Memory B cell (primary cell): Measurements from ENCODE around the gene DNAJB4.
"Not testable (repeated sequence)": the region's sequence is repeated elsewhere in the genome, so short reads cannot be mapped to it uniquely, and the experiment has no call there.

Experiments
- ATAC-seq: fragments of 150-1000 bp; cut with Tn5 transposase; 2 replicates; pipeline ENCODE4 v1.10.0; 2021; ENCODE audit warnings: low read depth, mild to moderate bottlenecking, moderate library complexity
- DNase-seq, 2 donors: peaks; one replicate each; pipeline ENCODE4 v3.0.0; 2022; ENCODE audit warnings: low spot score in 2 of 2
- H3K27ac Mint-ChIP-seq: one replicate; pipeline ENCODE4 v1.8.0; 2022; ENCODE audit warnings: mild to moderate bottlenecking, moderate library complexity, mixed read lengths
- H3K27me3 Mint-ChIP-seq: one replicate; pipeline ENCODE4 v1.8.0; 2022; ENCODE audit warnings: mixed read lengths
- H3K36me3 Mint-ChIP-seq: one replicate; pipeline ENCODE4 v1.8.0; 2022; ENCODE audit warnings: mild to moderate bottlenecking, mixed read lengths
- H3K4me1 Mint-ChIP-seq: one replicate; pipeline ENCODE4 v1.8.0; 2022; ENCODE audit warnings: mixed read lengths
- H3K4me3 Mint-ChIP-seq: one replicate; pipeline ENCODE4 v1.8.0; 2022; ENCODE audit warnings: mild to moderate bottlenecking, moderate library complexity, mixed read lengths
- H3K9me3 Mint-ChIP-seq: one replicate; pipeline ENCODE4 v1.8.0; 2022; ENCODE audit warnings: mixed read lengths

Gene DNAJB4

DNA sequence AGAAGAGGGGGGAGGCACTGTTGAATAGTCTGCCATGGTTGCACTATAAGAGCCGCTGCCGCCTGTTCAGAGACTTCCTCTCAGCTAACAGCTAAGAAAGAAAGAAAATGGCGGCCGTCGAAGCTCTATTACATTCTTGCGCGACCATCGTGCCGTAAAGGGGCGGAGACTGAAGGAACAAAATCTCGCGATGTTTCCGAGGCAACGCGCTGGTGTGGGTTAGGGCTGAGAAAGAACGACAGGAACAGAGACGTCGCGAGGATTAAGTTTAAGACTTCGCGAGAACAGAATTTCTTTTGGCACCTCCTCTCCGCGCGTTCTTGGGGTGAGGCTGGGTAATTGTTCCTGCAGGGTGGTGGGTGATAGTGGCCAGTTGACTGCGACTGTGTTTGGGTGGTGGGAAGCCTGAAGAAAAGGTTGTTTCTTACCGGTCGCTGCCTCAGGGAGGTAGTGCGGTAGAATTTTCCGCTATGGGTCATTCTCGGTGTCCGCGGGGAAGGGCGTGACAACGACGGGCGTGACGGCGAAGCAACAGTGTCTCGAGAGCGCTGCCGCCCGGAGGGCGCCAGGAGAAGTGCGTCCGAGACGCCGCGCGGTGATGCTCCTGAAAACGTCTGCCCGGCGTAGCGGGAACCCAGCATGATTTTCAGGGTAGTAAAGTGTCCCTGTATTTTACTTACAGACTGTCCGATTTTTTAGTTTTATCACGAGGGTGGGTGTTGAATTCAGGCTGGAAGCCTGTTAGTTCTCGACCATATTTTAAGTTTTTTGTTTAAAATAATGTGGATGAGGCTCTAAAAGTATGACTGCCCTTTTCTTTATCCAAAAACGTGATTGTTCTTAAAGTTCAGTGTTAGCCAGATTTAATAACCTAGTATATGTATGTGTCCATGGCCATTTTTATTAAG, 25.5 kb upstream of the DNAJB4 start, which contains the start of gene FUBP1:
Gene FUBP1, minus strand, starts transcription at position 104 of the 908 bp plus-strand sequence. Its CDS starts 68 bp downstream, at position 36.
- Mint-ChIP-seq H3K36me3 (peaks cover 8% of the 10 kb centered on the region), H3K27ac (no peak within 1 kb of the TSS), H3K4me3 (no peak within 1 kb of the TSS), H3K9me3 (no peaks in the 10 kb centered on the region), H3K4me1 (peaks cover 10% of the 10 kb centered on the region), H3K27me3 (no peaks in the 10 kb centered on the region)
- peak; percentile 72 for ATAC-seq
- DNase-seq = peak; percentile 89 to 97

DNA sequence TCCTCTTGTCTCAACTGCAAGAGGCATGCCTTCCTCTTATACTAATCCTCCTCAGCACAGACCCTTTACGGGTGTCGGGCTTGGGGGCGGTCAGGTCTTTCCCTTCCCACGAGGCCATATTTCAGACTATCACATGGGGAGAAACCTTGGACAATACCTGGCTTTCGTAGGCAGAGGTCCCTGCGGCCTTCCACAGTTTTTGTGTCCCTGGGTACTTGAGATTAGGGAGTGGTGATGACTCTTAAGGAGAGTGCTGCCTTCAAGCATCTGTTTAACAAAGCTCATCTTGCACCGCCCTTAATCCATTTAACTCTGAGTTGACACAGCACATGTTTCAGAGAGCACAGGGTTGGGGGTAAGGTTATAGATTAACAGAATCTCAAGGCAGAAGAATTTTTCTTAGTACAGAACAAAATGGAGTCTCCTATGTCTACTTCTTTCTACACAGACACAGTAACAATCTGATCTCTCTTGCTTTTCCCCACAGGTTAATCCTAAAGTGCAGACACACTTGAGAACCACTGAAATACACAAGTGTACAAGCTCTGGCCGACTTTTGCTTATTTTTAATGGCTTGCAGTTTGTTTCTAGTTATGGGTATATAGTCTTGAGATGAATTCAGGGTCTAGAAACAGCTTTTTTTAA, 21.3 kb upstream of the DNAJB4 start:
- H3K9me3 Mint-ChIP-seq, H3K4me3 Mint-ChIP-seq, ATAC-seq, DNase-seq, H3K27me3 Mint-ChIP-seq, H3K27ac Mint-ChIP-seq, H3K36me3 Mint-ChIP-seq, H3K4me1 Mint-ChIP-seq: not testable (repeated sequence)

DNA sequence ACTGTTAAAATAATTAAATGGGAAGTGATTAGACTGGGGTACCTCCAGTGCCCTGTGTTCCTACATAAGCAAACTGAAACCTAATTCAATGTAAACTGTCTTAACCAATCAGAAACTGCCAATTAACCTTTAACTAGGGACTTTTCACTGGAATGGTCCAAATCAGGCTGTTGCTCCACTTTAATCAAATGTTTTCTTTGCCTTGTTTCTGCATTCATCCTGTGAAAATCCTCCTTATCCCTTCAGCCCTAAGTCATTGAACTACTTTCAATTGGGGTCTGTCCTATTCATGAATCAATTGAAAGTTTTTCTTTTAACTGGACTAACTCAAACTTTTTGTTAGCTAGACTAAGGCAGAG, 20.8 kb upstream of the DNAJB4 start:
- Mint-ChIP-seq H3K9me3 (no peaks in the 10 kb centered on the region), H3K27ac (no peak overlapping the region), H3K27me3 (no peaks in the 10 kb centered on the region), H3K36me3 (peaks cover 5% of the 10 kb centered on the region), H3K4me1 (peaks cover 11% of the 10 kb centered on the region), H3K4me3 (no peak overlapping the region)
- ATAC-seq = no peak
- no peak for DNase-seq

DNA sequence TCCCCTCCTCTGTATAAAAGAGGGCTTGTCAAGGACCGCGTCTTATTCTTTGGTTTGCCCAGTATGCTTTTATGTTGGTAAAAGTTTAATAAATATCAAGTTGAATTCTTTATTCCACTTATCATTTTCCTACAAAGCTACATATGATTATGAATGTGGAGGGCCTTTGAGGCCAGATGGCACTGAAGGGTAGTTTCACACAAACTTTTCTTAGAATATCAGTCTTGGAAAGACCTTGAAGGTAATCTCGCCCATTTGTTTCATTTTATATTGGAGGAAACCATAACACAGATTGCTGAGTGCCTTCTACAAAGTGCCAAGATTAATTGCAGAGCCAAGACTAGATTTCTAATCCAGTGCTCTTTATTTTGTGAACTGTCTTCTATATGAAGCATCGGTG, 20.1 kb upstream of the DNAJB4 start:
- H3K27ac Mint-ChIP-seq = no peak overlapping the region
- H3K4me1 Mint-ChIP-seq = peaks cover 12% of the 10 kb centered on the region

DNA sequence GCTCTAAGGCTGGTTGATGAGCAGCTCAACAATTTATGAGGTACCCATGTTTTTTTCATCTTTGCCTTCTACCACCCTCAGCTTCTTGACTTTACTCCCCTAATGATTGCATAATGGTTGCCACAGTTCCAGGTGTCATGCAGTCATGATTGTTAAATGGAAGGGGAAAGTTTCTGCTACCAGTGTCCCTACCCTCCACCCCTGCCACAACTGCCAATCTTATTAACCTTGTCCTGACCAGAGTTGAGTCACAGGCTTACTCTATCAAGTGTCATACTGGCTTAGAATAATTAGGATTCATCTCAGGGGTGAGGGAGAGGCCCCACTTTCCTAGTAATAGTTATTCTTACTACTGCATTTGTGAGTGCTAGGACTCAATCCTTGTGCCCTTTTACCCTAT, 17.9 kb upstream of the DNAJB4 start:
- Mint-ChIP-seq H3K4me3 (no peak overlapping the region), H3K27me3 (no peaks in the 10 kb centered on the region), H3K9me3 (no peaks in the 10 kb centered on the region), H3K36me3 (peaks cover 5% of the 10 kb centered on the region), H3K4me1 (peaks cover 16% of the 10 kb centered on the region), H3K27ac (no peak overlapping the region)
- ATAC-seq (no peak), DNase-seq (no peak)

More for the DNA sequence above, 20.1 kb upstream of the DNAJB4 start:
- Mint-ChIP-seq H3K9me3 (no peaks in the 10 kb centered on the region), H3K36me3 (peaks cover 5% of the 10 kb centered on the region), H3K4me3 (no peak overlapping the region), H3K27me3 (no peaks in the 10 kb centered on the region)
- ATAC-seq = no peak
- DNase-seq = no peak

DNA sequence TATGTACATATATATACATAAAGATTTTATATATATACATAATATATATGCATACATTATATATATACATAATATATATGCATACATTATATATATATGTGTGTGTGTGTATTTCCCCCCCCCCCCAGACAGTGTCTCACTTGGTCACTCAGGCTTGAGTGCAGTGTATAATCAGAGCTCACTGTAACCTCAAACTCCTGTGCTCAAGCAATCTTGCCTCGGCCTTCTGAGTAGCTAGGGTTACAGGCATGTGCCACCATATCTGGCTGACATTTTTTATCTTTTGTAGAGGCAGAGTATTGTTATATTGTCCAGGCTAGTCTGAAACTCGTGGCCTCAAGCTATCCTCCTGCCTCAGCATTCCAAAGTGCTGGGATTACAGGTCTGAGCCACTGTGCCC, 16.8 kb upstream of the DNAJB4 start:
- Mint-ChIP-seq H3K4me3 (no peak overlapping the region), H3K36me3 (peaks cover 5% of the 10 kb centered on the region), H3K27ac (peak overlapping the region; percentile 10), H3K27me3 (no peaks in the 10 kb centered on the region), H3K9me3 (no peaks in the 10 kb centered on the region), H3K4me1 (peaks cover 16% of the 10 kb centered on the region)
- DNase-seq (no peak), ATAC-seq (no peak)

DNA sequence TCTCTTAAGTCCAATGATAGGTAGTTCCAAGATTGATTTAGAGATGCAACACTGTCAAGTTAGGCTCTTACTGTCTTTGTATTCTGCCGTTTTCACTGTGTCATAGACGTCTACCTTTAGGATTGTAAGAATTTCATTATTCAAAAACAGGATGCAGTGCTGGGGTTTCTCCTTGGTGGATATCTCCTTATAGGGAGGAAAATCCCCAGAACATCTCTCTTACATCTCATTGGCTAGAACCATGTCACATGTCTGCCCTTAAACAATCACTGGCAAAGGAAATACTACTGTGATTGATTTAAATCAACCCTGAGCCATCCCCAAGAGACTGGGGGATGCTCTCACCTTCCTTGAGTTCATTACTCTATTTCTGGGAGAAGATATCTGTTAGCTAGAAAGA, 15.0 kb upstream of the DNAJB4 start:
- no peak for ATAC-seq
- Mint-ChIP-seq H3K27ac (no peak overlapping the region), H3K9me3 (no peaks in the 10 kb centered on the region), H3K4me1 (peaks cover 16% of the 10 kb centered on the region), H3K27me3 (no peaks in the 10 kb centered on the region), H3K4me3 (no peak overlapping the region), H3K36me3 (peaks cover 5% of the 10 kb centered on the region)
- DNase-seq = no peak

DNA sequence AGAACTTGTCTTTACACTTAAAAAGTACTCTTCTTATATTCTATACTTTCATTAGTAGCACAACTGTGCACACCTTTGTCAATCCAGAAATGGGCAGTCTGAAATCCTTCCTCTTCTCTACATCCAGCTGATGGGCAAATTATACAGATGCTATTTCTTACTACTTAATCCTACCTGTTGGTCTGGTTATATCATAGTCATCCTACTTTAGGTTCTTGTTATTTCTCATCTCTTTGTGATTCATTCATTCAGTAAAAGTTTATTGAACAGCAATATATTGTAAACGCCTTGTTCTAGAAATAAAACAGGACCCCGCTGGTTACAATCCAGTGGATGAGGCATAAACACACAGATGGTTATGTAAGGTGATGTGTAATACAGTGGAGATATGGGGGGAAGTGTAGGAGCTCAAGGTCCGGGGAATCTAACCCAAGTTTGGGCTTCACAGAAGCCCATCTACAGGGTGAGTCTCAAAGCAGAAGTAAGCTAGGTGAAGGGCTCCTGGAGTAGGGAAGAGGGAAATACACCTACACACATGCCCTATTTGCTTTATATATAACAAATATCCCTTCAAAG, 14.0 kb upstream of the DNAJB4 start:
- Mint-ChIP-seq H3K36me3 (peaks cover 4% of the 10 kb centered on the region), H3K9me3 (no peaks in the 10 kb centered on the region), H3K27me3 (no peaks in the 10 kb centered on the region), H3K4me1 (peaks cover 16% of the 10 kb centered on the region), H3K27ac (no peak overlapping the region), H3K4me3 (no peak overlapping the region)
- ATAC-seq = no peak
- no peak for DNase-seq

DNA sequence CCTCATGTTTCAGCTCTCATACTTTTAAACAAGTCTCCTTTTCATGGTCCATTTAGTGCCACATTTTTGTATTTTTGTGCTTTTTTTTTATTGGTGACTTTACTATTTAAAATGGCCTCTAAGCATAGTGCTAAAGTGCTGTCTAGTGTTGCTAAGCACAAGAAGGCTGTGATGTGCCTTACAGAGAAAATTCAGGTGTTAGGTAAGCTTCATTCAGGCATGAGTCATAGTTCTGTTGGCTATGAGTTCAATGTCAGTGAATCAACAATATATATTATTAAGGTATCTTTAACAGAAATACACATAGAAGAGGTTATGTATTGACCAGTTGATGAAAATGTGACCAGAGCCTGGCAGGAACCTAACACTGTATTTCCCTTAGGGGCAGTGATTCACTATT, 13.1 kb upstream of the DNAJB4 start:
- DNase-seq = no peak
- H3K4me3 Mint-ChIP-seq = no peak overlapping the region
- no peaks in the 10 kb centered on the region for H3K27me3 Mint-ChIP-seq
- no peak overlapping the region for H3K27ac Mint-ChIP-seq
- H3K9me3 Mint-ChIP-seq = no peaks in the 10 kb centered on the region
- H3K4me1 Mint-ChIP-seq = peaks cover 13% of the 10 kb centered on the region
- peaks cover 4% of the 10 kb centered on the region for H3K36me3 Mint-ChIP-seq
- ATAC-seq = no peak

DNA sequence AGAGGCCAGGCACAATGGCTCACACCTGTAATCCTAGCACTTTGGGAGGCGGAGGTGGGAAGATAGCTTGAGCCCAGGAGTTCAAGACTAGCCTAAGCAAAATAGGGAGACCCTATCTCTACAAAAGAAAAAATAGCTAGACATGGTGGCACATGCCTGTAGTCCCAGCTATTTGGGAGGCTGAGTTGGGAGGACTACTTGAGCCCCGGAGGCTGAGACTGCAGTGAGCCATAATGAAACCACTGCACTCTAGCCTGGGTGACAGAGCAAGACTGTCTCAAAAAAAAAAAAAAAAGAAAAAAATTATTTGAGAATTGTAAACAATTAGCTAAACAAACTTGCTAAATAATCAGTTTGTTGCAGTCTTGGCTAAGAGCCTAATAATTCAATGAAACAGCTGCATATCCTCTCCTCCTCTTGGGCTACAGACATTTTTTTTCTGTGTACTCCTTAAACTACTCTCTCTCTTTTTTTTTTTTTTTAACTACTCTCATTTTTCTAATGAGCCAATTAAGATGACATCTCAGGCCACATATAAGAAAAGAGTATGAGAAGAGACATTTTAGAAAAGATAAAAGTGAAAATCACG, 10.5 kb upstream of the DNAJB4 start:
- ATAC-seq = no peak
- Mint-ChIP-seq H3K36me3 (peaks cover 7% of the 10 kb centered on the region), H3K27ac (no peak overlapping the region), H3K4me1 (peaks cover 4% of the 10 kb centered on the region), H3K9me3 (no peaks in the 10 kb centered on the region), H3K27me3 (no peaks in the 10 kb centered on the region), H3K4me3 (no peak overlapping the region)
- DNase-seq = no peak

DNA sequence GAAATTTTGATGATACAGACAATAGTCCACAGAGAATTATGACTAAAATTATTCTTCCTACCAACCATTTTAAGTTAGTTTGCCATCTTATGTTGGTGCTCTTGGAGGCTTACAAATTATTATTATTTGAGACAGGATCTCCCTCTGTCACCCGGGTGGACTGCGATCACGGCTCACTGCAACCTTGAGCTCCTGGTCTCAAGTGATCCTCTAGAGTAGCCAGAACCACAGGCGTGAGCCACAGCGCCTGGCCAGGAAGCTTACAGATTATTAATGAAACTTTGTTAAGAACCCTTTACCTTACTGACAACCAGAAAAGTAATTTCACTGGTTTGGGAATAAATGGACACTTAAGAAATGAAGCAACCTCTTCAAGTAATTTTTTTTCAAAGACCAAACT, 8.0 kb upstream of the DNAJB4 start:
- ATAC-seq (no peak), DNase-seq (no peak)
- no peaks in the 10 kb centered on the region for H3K9me3 Mint-ChIP-seq
- peaks cover 7% of the 10 kb centered on the region for H3K36me3 Mint-ChIP-seq
- no peak overlapping the region for H3K4me3 Mint-ChIP-seq
- no peaks in the 10 kb centered on the region for H3K27me3 Mint-ChIP-seq
- no peaks in the 10 kb centered on the region for H3K4me1 Mint-ChIP-seq
- no peak overlapping the region for H3K27ac Mint-ChIP-seq

DNA sequence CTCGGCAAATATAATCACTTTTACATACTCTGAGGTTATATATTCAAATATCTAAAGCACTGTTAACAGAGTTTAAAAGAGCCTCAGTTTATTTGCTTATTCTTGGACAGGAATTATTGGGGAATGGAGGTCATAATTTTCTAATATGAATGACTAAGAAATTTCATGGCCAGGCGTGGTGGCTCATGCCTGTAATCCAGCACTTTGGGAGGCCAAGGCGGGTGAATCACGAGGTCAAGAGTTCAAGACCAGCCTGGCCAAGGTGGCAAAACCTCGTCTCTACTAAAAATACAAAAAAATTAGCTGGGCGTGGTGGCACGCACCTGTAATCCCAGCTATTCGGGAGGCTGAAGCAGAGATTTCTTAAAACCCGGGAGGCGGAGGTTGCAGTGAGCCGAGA, 4.2 kb upstream of the DNAJB4 start:
- not testable (repeated sequence) for H3K4me3 Mint-ChIP-seq, ATAC-seq, H3K27me3 Mint-ChIP-seq, H3K36me3 Mint-ChIP-seq, H3K9me3 Mint-ChIP-seq, H3K27ac Mint-ChIP-seq, H3K4me1 Mint-ChIP-seq, DNase-seq

DNA sequence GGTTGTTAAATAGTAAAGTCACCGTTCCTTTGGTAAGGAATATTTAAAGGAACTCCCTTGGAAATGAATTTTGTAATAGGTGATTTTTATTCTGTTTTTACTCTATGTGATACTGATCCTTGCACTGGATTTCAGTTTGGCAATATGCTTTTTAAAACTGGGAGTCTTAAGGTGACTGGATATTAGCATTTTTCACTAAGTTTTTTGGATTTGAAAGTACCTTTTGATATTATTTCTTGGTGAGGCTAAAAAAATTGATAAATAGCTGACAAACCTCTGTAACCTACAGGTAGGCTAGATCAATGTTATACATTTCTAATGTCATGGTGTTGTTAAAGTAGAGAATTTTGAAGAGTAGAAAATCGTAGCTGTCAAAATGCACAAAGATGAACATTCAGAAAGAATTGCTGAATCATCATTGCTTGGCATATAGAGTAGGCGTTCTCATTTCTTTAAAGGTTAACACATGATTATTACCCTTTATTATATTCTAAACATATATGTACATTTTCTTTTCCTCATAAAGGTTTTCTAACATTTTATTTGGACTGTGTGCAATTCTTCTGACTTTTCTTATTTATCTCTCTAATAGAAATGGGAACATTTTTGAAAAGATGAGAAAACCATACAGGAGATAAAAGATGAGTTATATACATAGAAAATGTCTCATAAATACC, 1.5 kb upstream of the DNAJB4 start:
- Mint-ChIP-seq H3K4me1 (peaks cover 8% of the 10 kb centered on the region), H3K36me3 (peaks cover under 1% of the 10 kb centered on the region), H3K4me3 (no peak overlapping the region), H3K27ac (peak overlapping the region; percentile 98), H3K9me3 (no peaks in the 10 kb centered on the region), H3K27me3 (no peaks in the 10 kb centered on the region)
- ATAC-seq = no peak
- DNase-seq = no peak
